HG03135 (cell line): ENCODE measurements around the gene FRMD4A.
"Not testable (repeated sequence)": the region's sequence is repeated elsewhere in the genome, so short reads cannot be mapped to it uniquely, and the experiment has no call there.

Source experiments
- ATAC-seq: cut with Tn5 transposase; IDR thresholded peaks from one replicate; pipeline ENCODE4 v1.9.1; 2021; ENCODE audit warnings: mild to moderate bottlenecking, moderate library complexity; ENCODE audit not compliant: unreplicated experiment

Gene FRMD4A

GRCh38 chr10:13961097-13961496 lies 369.6 kb downstream of the FRMD4A start:
- ATAC-seq: no peak

GRCh38 chr10:13960603-13961002 lies 370.1 kb downstream of the FRMD4A start:
- no peak for ATAC-seq

- no peak for ATAC-seq
Measured at GRCh38 chr10:13959443-13960359, 371.0 kb downstream of the FRMD4A start.

DNA sequence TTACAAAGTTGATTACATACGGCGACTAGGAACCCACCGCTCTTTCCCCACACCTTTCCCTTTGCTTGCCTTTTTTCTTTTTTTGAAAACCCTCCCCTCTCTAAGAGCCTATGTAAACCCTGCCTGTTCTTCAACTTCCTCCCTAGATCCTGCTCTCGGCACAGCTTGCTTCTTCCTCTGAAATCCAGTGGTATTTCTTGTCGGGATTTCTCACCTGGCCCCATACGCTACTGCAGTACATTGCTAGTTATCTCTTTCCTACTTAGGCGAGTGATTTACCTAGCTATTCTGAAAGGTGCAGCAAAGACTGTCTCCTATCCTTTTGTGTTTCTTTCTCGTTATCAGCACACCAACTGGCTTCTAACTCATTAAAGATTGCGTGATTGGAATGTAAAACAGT lies 372.9 kb downstream of the FRMD4A start:
- no peak for ATAC-seq

- no peak for ATAC-seq
Measured at GRCh38 chr10:13956826-13957225, 373.9 kb downstream of the FRMD4A start.

- ATAC-seq: no peak
Measured at GRCh38 chr10:13955409-13956068, 375.2 kb downstream of the FRMD4A start.

DNA sequence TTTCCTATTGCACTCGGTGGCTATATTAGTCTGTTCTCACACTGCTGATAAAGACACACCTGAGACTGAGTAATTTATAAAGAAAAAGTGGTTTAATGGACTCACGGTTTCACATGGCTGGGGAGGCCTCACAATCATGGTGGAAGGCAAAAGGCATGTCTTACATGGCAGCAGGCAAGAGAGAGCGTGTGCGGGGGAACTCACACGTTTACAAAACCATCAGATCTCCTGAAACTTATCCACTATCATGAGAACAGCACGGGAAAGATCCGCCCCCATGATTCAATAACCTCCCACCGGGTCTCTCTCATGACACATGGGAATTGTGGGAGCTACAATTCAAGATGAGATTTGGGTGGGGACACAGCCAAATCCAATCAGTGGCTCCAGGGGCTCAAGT lies 376.5 kb downstream of the FRMD4A start:
- ATAC-seq: not testable (repeated sequence)

GRCh38 chr10:13953371-13953770 lies 377.4 kb downstream of the FRMD4A start:
- no peak for ATAC-seq

- ATAC-seq: no peak
Measured at GRCh38 chr10:13950543-13950939, 380.2 kb downstream of the FRMD4A start.

DNA sequence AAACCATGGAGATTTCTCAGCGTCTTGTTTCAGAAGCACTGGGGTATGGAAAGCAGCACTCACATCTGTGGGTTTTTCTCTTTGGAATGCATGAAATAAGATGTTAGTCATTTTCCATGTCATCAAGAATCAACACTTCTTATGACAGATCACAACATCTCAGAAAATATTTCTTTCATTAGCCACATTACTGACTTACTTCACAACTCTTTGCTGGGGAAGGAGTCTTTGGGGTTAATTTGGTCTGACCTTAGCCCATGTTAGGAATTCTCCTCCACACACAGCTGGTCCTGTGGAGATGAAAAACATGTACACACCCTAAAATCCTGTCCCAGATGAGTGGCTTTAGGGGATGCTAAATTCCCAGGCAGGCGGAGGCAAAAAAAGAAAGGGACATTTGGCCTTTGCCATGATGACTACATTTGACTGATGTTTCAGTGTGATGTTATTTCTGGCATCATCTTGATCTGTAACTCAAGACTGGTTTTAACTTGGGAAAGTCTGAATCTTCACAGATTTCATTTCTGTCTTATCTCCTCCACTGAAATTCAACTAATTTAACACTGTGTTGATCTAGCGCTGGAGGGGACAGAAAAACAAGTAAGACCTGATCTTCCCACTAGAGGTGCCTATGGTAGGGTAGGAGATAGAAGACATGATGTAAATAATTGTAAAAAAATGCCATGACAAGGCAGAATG lies 380.7 kb downstream of the FRMD4A start:
- ATAC-seq: no peak

- no peak for ATAC-seq
Measured at GRCh38 chr10:13946209-13946460, 384.6 kb downstream of the FRMD4A start.

DNA sequence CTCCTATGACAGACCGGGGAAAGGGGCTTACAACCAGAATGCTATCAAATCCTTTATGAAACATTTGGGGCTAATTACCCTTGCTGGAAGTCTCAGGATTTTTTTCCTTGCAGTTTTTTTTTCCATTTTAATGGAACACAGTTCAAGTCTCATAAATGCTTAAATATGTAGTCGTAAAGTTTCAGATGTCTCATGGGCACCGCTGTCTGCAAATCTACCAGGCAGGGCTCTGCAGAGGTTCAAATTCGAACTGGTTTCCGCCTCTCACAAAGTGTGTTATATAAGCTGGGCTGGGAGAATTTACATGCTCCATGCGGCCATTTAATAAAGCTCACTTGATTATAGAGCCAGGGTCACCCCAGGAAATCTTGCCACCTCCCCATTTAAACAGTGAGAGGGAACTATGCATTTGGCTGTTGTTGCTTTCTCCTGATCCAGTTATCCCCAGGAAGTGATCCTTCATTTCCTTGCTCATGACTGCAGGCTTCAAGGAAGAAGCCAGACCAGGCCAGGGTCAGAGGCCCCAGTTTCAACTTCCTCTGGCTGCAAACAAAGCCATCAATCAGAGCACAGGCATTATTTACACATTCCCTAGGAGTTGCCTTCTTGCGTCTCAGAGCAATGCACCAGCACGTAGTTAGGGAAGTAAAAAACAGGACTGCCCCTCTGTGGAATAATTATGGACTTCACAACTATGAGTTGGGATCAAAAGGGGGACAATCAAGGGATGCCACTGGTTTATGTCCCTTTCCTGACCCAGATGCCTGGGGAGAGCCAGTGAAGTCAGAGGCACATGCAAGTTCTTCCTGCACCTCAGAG lies 385.1 kb downstream of the FRMD4A start:
- ATAC-seq: no peak

GRCh38 chr10:13944823-13945222 lies 385.9 kb downstream of the FRMD4A start:
- ATAC-seq: no peak

- no peak for ATAC-seq
Measured at GRCh38 chr10:13943735-13944398, 386.9 kb downstream of the FRMD4A start.

GRCh38 chr10:13942035-13942434 lies 388.7 kb downstream of the FRMD4A start:
- no peak for ATAC-seq

GRCh38 chr10:13939391-13939790 lies 391.3 kb downstream of the FRMD4A start:
- ATAC-seq: no peak

DNA sequence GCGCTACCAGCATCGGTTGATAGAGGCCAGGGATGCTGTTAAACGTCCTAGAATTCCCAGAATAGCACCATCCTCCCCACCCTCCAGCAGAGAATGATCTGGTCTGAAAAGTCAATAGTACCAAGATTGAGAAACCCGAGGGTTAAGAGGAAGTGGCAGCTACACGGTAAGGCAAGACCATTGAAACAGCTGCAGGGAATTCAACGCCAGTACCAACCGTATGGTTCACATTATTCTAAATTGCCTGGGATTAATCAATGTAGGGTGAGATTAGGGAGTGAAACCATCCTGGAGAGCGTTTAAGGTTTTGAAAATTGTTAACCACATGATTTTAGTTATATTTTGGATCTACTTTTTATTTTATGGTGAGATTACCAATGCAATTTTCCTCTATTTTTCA lies 391.8 kb downstream of the FRMD4A start:
- no peak for ATAC-seq

DNA sequence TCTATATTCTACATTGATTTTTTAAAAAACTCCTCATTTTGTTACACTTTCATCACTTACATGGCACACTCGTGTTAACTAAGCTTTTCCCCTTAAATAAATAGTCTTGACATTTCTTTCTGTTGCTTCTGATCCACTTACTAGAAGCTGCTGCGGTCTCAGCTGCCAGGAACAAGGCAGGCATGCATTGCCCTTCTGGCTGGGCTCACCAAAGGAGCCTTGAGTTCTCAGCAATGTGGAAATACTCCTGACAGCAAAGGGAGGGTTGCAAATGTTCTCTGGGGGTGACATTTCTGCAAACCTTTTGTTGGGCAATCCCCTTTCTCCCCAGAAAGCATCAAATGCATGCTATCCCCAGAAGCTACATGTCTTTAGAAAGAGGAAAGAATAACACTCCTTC lies 393.9 kb downstream of the FRMD4A start:
- ATAC-seq: no peak

- no peak for ATAC-seq
Measured at GRCh38 chr10:13930120-13930519, 400.6 kb downstream of the FRMD4A start.

DNA sequence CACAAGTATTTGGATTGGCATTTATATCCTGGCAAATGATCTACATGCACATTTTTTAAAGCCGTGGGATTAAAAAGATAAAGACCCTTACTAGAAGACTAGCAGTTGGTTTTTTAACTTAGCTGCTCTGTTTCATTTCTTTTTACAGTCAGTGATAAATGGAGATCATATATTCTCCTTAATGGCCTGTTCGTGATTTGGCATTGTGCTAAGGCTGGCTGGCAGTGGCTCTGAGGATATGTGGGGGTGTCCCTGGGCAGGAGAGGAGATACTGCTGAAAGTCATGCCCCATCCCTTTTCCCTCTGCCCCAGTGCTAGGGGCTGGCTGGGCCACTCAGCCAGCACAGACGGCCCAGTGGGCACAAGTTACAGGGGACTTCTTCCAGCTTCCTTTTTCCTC lies 402.3 kb downstream of the FRMD4A start:
- ATAC-seq: no peak
